Right lung (tissue), 5 donors: ENCODE data around the gene DISP3. TPM values are rescaled to one million over a fixed set of nuclear protein-coding genes. Genes with fewer than 3 reads are reported as not detected.

Source experiments
- DNase-seq, 2 donors: peaks; one replicate each; pipeline ENCODE4 v3.0.0-alpha.2; 2013
- polyA plus RNA-seq, 5 donors: library from polyadenylated mRNA; unstranded; fragments of 120-200 nt; gene quantifications; one replicate each; pipeline versions ENCODE4 v1.2.1 to v1.2.3, GENCODE V29; 2013; ENCODE audit warnings: inconsistent platforms in 1 of 5, low replicate concordance in 1 of 5; ENCODE audit not compliant: insufficient read length in 5 of 5, insufficient read depth in 1 of 5

The DISP3 gene
- polyA plus RNA-seq, 5 donors = 0.42 to 0.89 (median 0.50) TPM

DNA sequence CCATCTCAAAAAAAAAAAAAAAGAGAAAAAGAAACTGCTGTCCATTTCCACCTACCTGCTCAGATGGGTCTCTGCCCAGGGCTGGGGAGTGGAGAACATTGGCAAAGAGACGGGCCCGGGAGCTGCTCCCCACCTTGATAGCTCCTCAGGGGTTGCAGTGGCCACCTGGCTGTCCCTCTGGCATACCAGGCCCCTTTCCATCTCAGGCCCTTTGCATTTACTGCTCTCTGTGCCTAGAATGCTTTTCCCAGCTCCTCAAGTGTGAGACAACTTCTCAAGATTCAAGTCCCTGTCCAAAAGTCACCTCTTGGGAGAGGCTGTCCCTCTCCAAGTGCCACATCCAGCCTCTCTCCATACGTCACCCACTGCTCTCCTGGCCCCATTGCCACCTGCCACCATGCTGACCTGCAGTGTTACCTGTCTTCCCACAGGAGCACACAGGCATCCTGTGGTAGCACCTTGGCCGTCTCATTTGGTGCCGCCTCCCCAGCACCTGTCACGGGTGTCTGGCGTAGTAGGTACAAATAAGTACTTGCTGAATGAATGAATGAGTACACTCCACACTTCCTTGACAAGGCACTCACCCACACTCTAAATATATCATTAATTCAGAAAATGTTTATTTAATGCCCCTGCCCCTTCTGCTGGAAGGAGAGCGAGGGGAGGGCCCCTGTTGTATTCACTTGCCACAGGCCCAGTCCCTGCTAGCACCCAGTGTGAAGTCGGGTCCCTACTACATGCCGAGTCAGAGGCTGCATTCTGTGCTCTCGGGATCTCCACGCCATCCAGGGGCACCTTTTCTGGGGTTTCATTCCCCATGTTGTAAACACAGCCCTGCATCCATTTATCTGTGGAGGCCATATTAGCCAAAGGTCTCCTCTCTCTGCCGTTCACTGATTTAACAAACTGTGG, 48.8 kb downstream of the DISP3 start:
- no peak for DNase-seq

DNA sequence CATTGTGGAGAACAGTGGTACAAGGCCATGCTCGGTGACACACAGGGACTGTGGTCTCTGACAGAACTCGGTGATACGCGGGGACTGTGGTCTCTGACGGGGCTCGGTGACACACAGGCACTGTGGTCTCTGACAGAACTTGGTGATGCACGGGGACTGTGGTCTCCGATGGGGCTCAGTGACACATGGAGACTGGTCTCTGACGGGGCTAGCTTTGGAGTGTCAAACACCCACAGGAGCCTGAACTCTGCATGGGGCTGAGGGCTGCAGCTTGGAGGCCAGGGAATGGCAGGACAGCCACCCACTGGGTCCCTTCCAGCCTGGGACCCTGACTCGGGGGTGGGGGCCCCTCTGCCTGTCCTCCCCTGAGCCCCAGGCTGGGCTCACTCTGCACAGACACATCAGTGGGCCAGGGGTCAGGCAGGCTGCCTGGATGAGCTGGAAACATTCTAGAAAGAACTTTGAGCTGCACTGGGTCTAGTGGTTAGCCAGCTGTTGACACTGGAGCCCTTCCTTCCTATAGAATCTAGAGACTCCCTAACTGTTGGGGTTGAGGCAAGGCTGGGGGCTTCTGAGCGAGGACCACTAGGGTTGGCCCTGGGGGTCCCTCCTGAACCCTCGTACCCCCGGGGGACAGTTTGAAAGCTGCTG, 49.8 kb downstream of the DISP3 start:
- no peak for DNase-seq

GRCh38 chr1:11529330-11529729, 50.4 kb downstream of the DISP3 start:
- DNase-seq = no peak

DNA sequence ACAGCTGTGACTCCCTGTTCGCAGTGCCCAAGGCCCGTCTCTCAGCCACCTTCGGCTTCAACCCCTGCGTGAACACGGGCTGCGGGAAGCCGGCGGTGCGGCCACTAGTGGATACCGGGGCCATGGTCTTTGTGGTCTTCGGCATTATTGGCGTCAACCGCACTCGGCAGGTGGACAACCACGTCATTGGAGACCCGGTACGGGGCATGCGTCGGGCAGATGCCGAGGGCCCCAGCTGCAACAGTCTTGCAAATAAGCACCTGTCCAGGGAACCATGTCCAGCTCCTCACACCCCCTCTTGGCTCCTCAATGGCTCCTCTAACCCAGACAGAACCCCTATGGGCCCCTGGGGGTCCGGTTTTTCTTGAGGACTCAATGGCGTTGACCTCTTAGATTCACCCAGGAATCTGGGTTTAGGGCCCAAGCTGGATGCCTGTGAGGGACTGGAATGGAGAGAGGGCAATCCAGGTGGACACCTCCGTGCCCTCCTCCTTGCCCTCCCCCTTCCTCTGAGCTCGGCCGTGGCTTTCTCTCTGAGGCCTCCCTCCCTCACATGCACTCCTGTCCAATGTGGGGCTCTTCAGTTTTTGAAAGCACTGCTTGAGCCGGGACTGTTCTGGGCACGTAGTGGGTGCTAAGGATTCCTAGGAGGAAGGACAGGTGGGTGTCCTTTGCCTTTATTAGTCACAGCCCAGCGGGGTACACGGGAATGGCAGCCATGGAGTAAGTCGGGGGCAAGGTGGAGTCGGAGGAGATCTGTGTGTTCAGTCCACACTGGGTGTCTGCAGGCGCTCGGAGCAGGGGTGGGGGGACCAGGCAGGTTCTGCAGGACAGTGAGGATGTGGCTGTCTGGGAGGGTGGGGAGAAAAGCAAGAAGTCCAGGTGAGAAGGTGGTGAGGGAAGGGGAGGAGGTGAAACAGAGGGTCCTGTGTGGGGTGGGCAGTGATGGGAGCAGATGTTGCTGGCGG, 51.1 kb downstream of the DISP3 start:
- DNase-seq = no peak

DNA sequence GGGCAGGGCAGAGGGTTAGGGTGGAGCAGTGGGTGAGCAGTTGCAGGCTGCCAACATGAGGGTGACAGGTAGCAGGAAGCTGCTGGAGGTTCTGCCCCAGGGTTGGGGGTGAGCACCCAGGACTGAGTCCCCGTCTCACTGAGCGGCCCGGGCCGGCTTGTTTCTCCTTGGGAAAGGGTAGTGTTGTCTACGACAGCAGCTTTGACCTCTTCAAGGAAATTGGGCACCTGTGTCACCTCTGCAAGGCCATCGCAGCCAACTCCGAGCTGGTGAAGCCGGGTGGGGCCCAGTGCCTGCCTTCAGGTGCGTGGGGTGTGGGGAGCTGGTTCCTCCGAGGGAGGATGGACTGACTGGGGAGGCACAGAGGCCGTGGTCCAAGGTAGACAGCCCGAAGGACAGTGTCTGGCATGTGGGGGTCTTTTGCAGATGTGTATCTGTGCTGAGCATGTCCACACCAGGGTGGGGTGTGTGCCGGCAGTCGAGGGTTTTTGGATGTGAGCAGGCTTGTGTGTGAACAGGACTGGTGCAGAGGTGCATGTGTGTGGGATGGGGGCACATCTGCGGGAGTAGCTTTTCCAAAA, 51.9 kb downstream of the DISP3 start:
- no peak for DNase-seq

DNA sequence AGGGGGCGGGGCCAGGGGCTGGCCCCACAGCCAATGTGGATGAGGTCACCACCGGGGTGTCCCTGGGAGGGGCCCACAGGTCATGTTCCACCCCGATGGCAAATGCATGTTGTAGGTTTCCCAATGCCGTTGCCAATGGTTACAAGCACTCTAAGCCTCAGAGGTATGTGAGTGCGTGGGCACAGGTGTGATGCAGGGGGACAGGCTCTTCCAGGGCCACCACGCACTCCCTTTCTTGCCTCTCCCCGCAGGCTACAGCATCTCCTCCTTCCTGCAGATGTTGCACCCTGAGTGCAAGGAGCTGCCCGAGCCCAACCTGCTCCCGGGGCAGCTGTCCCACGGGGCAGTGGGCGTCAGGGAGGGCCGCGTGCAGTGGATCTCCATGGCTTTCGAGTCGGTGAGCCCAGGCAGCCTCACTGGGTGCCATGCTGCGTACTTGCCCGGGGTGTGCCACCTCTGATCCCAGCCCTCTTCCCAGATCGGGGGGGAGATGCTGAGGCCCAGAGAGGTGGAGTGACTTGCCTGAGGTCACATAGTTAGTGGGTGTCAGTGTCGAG, 52.4 kb downstream of the DISP3 start:
- no peak for DNase-seq

GRCh38 chr1:11531943-11532342, 53.0 kb downstream of the DISP3 start:
- DNase-seq = no peak

GRCh38 chr1:11533790-11534787, 55.1 kb downstream of the DISP3 start:
- no peak for DNase-seq

GRCh38 chr1:11534846-11535245, 55.9 kb downstream of the DISP3 start:
- DNase-seq = no peak

DNA sequence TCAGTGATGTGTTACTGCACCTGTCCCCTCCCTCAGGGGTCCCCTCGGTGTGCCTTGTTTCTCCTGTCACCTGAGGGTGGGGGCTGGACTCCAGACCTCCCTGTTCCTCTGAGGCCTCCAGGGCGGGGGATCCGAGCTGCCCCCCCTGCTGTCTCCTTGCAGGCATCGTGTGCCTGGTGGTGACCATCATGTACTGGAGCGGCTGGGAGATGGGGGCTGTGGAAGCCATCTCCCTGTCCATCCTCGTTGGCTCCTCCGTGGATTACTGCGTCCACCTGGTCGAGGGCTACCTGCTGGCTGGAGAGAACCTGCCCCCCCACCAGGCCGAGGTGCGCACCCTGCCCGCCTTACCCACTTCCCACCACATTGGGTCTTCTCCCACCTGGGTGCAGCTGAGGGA, 56.4 kb downstream of the DISP3 start:
- no peak for DNase-seq

DNA sequence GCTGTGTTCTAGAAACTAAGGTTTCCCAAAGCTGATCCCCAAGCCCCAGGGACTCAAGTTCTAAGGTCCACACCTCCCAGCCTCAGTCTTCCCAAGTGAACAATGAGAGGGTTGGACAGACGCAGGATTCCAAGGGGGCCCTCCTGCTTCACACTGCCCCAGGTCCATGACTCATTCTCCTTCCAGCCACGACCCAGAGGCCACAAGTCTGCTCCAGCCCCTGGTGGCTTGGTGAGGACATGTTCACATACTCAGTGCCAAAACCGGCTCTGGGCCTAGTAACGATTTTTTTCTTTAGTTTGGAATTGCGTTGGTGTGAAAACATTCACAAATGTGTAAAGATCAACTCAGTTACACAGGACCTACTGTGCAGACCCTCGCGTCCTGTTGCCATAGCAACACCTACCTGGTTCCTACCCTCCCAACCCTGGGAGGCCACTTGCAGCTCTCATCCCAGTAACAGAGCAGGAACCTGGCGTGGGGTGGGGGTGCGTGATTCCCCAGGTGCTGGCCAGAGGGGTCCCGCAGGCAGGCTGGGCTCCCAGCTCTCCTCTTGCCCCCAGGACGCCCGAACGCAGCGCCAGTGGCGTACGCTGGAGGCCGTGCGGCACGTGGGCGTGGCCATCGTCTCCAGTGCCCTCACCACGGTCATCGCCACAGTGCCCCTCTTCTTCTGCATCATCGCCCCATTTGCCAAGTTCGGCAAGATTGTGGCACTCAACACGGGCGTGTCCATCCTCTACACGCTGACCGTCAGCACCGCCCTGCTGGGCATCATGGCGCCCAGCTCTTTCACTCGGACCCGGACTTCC, 57.0 kb downstream of the DISP3 start:
- no peak for DNase-seq

- no peak for DNase-seq
Measured at GRCh38 chr1:11536573-11537379, 57.8 kb downstream of the DISP3 start.

DNA sequence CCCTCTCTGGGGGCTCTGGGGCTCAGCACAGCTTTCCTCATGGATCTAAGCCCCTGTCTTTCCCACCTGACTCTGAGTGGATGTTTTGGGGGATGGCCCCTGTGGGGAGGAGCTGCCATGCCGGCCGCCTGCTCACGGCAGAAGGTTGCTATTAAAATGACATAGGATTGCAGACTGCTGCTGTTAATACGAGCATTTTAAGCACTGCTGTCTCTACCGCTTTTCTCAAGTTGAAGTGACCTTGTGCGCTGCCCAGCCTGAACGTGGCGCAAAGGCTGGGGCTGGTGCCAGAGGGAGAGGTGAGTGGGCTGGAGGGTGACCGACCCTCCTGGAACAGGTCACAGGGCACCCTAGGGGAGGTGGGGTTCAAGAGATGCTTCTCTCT, 58.4 kb downstream of the DISP3 start:
- DNase-seq = no peak

DNA sequence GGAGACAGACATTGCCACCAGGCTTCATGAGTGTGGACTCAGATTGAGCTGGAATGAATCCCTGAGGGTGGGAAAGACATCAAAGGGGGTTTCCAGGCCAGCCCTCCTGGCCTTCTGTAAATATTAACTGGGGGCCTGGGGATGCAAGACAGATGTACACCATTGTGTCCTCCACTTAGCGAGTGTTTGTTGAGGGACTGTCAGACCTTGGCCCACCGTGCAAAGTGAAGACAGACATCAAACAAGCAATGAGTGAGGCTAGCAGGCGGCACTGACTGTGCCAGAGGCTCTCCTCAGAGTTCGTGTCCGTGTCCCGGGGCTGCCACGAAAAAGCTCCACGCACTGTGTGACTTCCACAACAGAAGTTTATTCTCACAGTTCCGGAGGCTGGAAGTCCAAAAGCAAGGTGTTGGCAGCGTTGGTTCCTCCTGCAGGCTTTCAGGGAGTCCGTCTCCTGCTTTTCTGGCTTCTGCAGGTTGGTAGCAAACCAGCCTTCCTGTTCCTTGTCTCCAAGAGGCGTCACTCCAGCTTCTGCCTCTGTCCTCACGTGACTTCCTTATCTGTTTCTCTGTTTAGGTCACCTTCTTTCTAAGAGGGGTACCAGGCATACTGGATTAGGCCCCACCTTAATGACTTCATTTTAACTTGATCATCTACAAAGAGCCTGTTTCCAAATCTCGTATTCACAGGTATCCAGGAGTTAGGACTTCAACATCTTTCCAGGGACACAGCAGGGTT, 59.1 kb downstream of the DISP3 start:
- DNase-seq = no peak

- DNase-seq = no peak
Measured at GRCh38 chr1:11538886-11539285, 59.9 kb downstream of the DISP3 start.

DNA sequence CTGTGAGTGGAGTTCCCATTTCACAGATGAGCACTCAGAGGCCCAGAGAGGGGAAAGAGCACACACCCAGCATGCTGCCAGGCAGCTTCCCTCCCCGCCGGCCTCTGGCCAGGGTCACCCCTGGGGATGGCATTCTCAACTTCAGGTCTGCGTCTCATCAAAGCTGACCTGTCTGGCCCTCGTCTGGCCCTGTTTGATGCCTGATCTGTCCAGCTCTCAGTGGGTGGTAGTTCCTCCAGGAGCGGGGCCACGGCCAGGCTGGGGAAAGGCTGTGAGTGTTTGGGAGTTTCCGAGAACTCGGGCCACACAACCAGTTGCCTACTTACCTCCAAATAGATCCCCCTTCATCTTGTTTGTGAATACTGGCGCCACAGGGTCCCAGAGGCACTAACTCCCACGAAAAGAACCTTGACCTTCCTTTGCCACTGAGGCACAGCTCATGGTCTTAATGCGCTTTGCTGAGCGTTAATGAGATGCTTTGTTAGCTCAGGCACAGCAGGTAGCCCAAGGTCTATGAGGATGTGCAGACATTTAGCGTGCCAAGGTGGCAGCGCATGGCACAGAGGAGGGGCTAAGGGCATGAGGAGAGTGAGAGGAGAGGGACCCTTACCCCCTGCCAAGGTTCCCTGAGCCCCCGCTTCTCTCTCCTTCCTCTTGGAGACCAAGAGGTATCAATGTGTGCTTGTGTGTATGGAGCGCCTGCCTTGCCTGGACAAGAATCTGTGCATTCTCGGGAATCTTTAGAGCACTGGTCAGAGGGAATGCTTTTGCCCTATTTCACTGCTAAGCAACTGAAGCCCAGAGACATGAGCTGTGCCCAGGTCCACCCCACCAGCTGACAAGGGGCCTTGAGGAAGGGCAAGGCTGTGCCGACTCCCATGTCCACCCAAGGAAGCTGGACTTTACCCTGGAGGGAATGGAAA, 61.2 kb downstream of the DISP3 start:
- DNase-seq = no peak
